Bronchial epithelial cell (primary cell): ENCODE data around the gene PXT1. TPM values are rescaled to one million over a fixed set of nuclear protein-coding genes. Genes with fewer than 3 reads are reported as not detected.

Experiments
- DNase-seq: peaks from one replicate; pipeline ENCODE4 v3.0.0-alpha.2; 2010; ENCODE audit warnings: low read depth
- FAIRE-seq: peaks from 2 replicates; lab custom pipeline; 2011; peaks lifted over from hg19 to GRCh38; lab: Jason Lieb, UNC
- H3K27me3 ChIP-seq: 2 replicates; pipeline ENCODE4 v1.5.1; 2011; ENCODE audit warnings: low read length; ENCODE audit not compliant: control insufficient read depth, insufficient read depth
- H3K36me3 ChIP-seq: 2 replicates; pipeline ENCODE4 v1.5.1; 2011; ENCODE audit warnings: low read length; ENCODE audit not compliant: control insufficient read depth, insufficient read depth
- H3K4me3 ChIP-seq: 2 replicates; pipeline ENCODE4 v1.5.1; 2011; ENCODE audit warnings: mild to moderate bottlenecking, low read depth, low read length, control low read depth
- CTCF ChIP-seq: IDR thresholded peaks from 2 replicates; pipeline ENCODE4 v1.5.1; 2011; ENCODE audit warnings: mild to moderate bottlenecking, moderate library complexity, low read length, control low read depth, inconsistent platforms; ENCODE audit not compliant: insufficient read depth, severe bottlenecking
- total RNA-seq: library from RNA; depleted of rRNA; stranded (reverse); fragments of >200 nt; gene quantifications from 2 replicates; pipeline ENCODE4 v1.2.1, GENCODE V29; 2014

PXT1 gene
- total RNA-seq, 1 donor from 2014 or later = not detected

- TF ChIP-seq CTCF = no peak
These were observed 26.6 kb upstream of the PXT1 start for GRCh38 chr6:36469148-36469661.

GRCh38 chr6:36467625-36468024 lies 25.0 kb upstream of the PXT1 start:
- no peak for FAIRE-seq

More at GRCh38 chr6:36469148-36469661, 26.6 kb upstream of the PXT1 start:
- DNase-seq = no peak
- H3K27me3 ChIP-seq = no peaks in the 10 kb centered on the region
- H3K36me3 ChIP-seq = peaks cover under 1% of the 10 kb centered on the region
- FAIRE-seq = no peak
- no peak overlapping the region for H3K4me3 ChIP-seq

GRCh38 chr6:36464233-36464632 lies 21.6 kb upstream of the PXT1 start:
- no peak overlapping the region for H3K4me3 ChIP-seq
- no peak for FAIRE-seq
- no peak for TF ChIP-seq CTCF

More at GRCh38 chr6:36467625-36468024, 25.0 kb upstream of the PXT1 start:
- no peaks in the 10 kb centered on the region for H3K27me3 ChIP-seq
- DNase-seq = no peak
- TF ChIP-seq CTCF = no peak
- H3K36me3 ChIP-seq = peaks cover 1% of the 10 kb centered on the region
- H3K4me3 ChIP-seq = no peak overlapping the region

GRCh38 chr6:36463676-36464075 lies 21.0 kb upstream of the PXT1 start:
- Histone ChIP-seq H3K36me3 (peaks cover 1% of the 10 kb centered on the region), H3K4me3 (no peak overlapping the region), H3K27me3 (no peaks in the 10 kb centered on the region)
- FAIRE-seq (no peak), DNase-seq (no peak)
- TF ChIP-seq CTCF = no peak

More at GRCh38 chr6:36464233-36464632, 21.6 kb upstream of the PXT1 start:
- Histone ChIP-seq H3K27me3 (no peaks in the 10 kb centered on the region), H3K36me3 (peaks cover 1% of the 10 kb centered on the region)
- DNase-seq = no peak

GRCh38 chr6:36461646-36462045 lies 19.0 kb upstream of the PXT1 start:
- no peak overlapping the region for H3K4me3 ChIP-seq
- no peak for DNase-seq
- no peaks in the 10 kb centered on the region for H3K27me3 ChIP-seq
- peaks cover 1% of the 10 kb centered on the region for H3K36me3 ChIP-seq
- no peak for FAIRE-seq
- TF ChIP-seq CTCF = no peak

- Histone ChIP-seq H3K27me3 (no peaks in the 10 kb centered on the region), H3K36me3 (peaks cover 1% of the 10 kb centered on the region), H3K4me3 (no peak overlapping the region)
- no peak for DNase-seq
- TF ChIP-seq CTCF = no peak
- no peak for FAIRE-seq
These were observed 18.3 kb upstream of the PXT1 start for GRCh38 chr6:36460916-36461315.
